Measurements from ENCODE around the gene LARP4.
A peak's percentile ranks its signal among the peaks of the same experiment; 100 is the strongest.
"Not testable (repeated sequence)": the region's sequence is repeated elsewhere in the genome, so short reads cannot be mapped to it uniquely, and the experiment has no call there.

LARP4 gene

GRCh38 chr12:50400638-50401499, at the start of gene LARP4:
TSS of gene LARP4 (plus strand) at chr12:50400885. CDS start at chr12:50401011, 126 bp downstream.
- DNase-seq (ENCODE audit: low read depth, low spot score), result peak; percentile 82

GRCh38 chr12:50351120-50352043, 49.3 kb upstream of the LARP4 start:
- no peak for DNase-seq (ENCODE audit: low read depth, low spot score)

GRCh38 chr12:50353404-50353803, 47.3 kb upstream of the LARP4 start:
- DNase-seq (ENCODE audit: low read depth, low spot score), result no peak

GRCh38 chr12:50353869-50354593, 46.7 kb upstream of the LARP4 start:
- no peak for DNase-seq (ENCODE audit: low read depth, low spot score)

- no peak for DNase-seq (ENCODE audit: low read depth, low spot score)
Measured at GRCh38 chr12:50354908-50355307, 45.8 kb upstream of the LARP4 start.

- no peak for DNase-seq (ENCODE audit: low read depth, low spot score)
Measured at GRCh38 chr12:50355365-50355764, 45.3 kb upstream of the LARP4 start.

- no peak for DNase-seq (ENCODE audit: low read depth, low spot score)
Measured at GRCh38 chr12:50362671-50363070, 38.0 kb upstream of the LARP4 start.

- no peak for DNase-seq (ENCODE audit: low read depth, low spot score)
Measured at GRCh38 chr12:50363141-50363540, 37.5 kb upstream of the LARP4 start.

GRCh38 chr12:50365709-50366406, 34.8 kb upstream of the LARP4 start:
- DNase-seq (ENCODE audit: low read depth, low spot score), result no peak

GRCh38 chr12:50370672-50371071, 30.0 kb upstream of the LARP4 start:
- not testable (repeated sequence) for DNase-seq (ENCODE audit: low read depth, low spot score)

GRCh38 chr12:50375802-50376201, 24.9 kb upstream of the LARP4 start:
- no peak for DNase-seq (ENCODE audit: low read depth, low spot score)

GRCh38 chr12:50380761-50381325, 19.8 kb upstream of the LARP4 start:
- no peak for DNase-seq (ENCODE audit: low read depth, low spot score)

GRCh38 chr12:50387487-50387886, 13.2 kb upstream of the LARP4 start:
- no peak for DNase-seq (ENCODE audit: low read depth, low spot score)

- DNase-seq (ENCODE audit: low read depth, low spot score), result no peak
Measured at GRCh38 chr12:50387972-50388478, 12.7 kb upstream of the LARP4 start.

- not testable (repeated sequence) for DNase-seq (ENCODE audit: low read depth, low spot score)
Measured at GRCh38 chr12:50388793-50389192, 11.9 kb upstream of the LARP4 start.

GRCh38 chr12:50390316-50390741, 10.4 kb upstream of the LARP4 start:
- peak; percentile 48 for DNase-seq (ENCODE audit: low read depth, low spot score)

GRCh38 chr12:50394469-50395029, 6.1 kb upstream of the LARP4 start:
- DNase-seq (ENCODE audit: low read depth, low spot score), result no peak

- no peak for DNase-seq (ENCODE audit: low read depth, low spot score)
Measured at GRCh38 chr12:50397117-50397650, 3.5 kb upstream of the LARP4 start.

GRCh38 chr12:50398931-50399330, 1.8 kb upstream of the LARP4 start:
- DNase-seq (ENCODE audit: low read depth, low spot score), result no peak

GRCh38 chr12:50400104-50400637, 514 bp upstream of the LARP4 start:
- no peak for DNase-seq (ENCODE audit: low read depth, low spot score)

All from brain pericyte (primary cell).